Ascending aorta (tissue), 2 donors: ENCODE measurements around the gene GSTP1. TPM values are rescaled to one million over a fixed set of nuclear protein-coding genes. Genes with fewer than 3 reads are reported as not detected.
A peak's percentile ranks its signal among the peaks of the same experiment; 100 is the strongest.
"Not testable (repeated sequence)": the region's sequence is repeated elsewhere in the genome, so short reads cannot be mapped to it uniquely, and the experiment has no call there.

Source experiments
- DNase-seq, 2 donors: peaks; one replicate each; pipeline ENCODE4 v3.0.0-alpha.2; 2019; ENCODE audit warnings: low spot score in 2 of 2
- H3K27ac ChIP-seq, 2 donors: fragments of 200-600 bp; sonication (generic); one replicate each; pipeline ENCODE4 v1.5.1; 2016 to 2017; ENCODE audit warnings: mild to moderate bottlenecking in 1 of 2
- H3K27me3 ChIP-seq: fragments of 200-600 bp; sonication (generic); one replicate; pipeline ENCODE4 v1.5.1; 2017
- H3K36me3 ChIP-seq, 2 donors: fragments of 200-600 bp; sonication (generic); one replicate each; pipeline ENCODE4 v1.5.1; 2016
- H3K4me1 ChIP-seq, 2 donors: fragments of 200-600 bp; sonication (generic); one replicate each; pipeline ENCODE4 v1.5.1; 2016 to 2017; ENCODE audit warnings: mild to moderate bottlenecking in 1 of 2
- H3K4me3 ChIP-seq, 2 donors: fragments of 200-600 bp; sonication (generic); one replicate each; pipeline ENCODE4 v1.5.1; 2016 to 2017; ENCODE audit warnings: mild to moderate bottlenecking in 1 of 2
- H3K9me3 ChIP-seq, 2 donors: fragments of 200-600 bp; sonication (generic); one replicate each; pipeline ENCODE4 v1.5.1; 2016
- intact Hi-C: fragments of 100-400 bp; cut with DNase I; formaldehyde crosslinking; loops from one replicate; pipeline ENCODE4 v1.15.1; 2023
- total RNA-seq: library from RNA; depleted of rRNA; stranded (reverse); fragments of >200 nt; gene quantifications from one replicate; pipeline ENCODE4 v1.1.0, GENCODE V29; 2016
- TF ChIP-seq, protein P1 (sequence below), 3 experiments: fragments of 200-600 bp in 2 of 3; fragments of 450-650 bp in 1 of 3; sonication (generic) in 2 of 3; IDR thresholded peaks; one replicate each; pipeline ENCODE4 v1.5.1; 2016 to 2019; ENCODE audit warnings: antibody characterized with exemption in 3 of 3, mild to moderate bottlenecking in 1 of 3, moderate library complexity in 1 of 3

GSTP1 gene
- total RNA-seq, 1 donor from 2014 or later = 1,335 TPM

DNA sequence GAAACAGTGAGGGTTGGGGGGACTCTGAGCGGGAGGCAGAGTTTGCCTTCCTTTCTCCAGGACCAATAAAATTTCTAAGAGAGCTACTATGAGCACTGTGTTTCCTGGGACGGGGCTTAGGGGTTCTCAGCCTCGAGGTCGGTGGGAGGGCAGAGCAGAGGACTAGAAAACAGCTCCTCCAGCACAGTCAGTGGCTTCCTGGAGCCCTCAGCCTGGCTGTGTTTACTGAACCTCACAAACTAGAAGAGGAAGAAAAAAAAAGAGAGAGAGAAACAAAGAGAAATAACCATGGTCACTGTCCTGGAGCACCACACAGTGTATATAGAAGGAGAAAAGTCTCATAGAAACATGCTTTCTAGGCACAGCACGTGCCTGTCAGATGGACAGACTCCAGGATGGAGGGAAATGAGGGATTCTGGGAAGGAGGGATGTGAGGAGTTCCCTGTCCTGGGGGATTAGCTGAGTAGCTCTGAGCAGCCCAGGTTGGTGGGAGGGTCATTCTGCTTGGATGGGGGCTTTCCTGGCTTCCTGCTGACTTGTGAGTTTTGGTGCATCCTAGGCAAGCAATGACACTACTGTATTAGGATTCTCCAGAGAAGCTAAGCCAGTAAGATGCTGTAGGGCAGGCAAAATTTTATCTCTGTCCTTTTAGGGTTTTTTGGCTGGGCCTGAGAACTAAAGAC lies 3.1 kb downstream of the GSTP1 start:
- H3K27ac ChIP-seq = no peak overlapping the region
- DNase-seq = no peak
- no peaks in the 10 kb centered on the region for H3K27me3 ChIP-seq
- peaks cover 19 to 29% of the 10 kb centered on the region in 2 donors for H3K36me3 ChIP-seq
- peaks cover 11 to 17% of the 10 kb centered on the region in 2 donors for H3K4me1 ChIP-seq
- TF ChIP-seq, protein P1, sequence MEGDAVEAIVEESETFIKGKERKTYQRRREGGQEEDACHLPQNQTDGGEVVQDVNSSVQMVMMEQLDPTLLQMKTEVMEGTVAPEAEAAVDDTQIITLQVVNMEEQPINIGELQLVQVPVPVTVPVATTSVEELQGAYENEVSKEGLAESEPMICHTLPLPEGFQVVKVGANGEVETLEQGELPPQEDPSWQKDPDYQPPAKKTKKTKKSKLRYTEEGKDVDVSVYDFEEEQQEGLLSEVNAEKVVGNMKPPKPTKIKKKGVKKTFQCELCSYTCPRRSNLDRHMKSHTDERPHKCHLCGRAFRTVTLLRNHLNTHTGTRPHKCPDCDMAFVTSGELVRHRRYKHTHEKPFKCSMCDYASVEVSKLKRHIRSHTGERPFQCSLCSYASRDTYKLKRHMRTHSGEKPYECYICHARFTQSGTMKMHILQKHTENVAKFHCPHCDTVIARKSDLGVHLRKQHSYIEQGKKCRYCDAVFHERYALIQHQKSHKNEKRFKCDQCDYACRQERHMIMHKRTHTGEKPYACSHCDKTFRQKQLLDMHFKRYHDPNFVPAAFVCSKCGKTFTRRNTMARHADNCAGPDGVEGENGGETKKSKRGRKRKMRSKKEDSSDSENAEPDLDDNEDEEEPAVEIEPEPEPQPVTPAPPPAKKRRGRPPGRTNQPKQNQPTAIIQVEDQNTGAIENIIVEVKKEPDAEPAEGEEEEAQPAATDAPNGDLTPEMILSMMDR (IDR thresholded peaks at IDR 0.05) = no peak
- intact Hi-C loops = no loop called here
- H3K4me3 ChIP-seq = no peak overlapping the region
- no peaks in the 10 kb centered on the region for H3K9me3 ChIP-seq

DNA sequence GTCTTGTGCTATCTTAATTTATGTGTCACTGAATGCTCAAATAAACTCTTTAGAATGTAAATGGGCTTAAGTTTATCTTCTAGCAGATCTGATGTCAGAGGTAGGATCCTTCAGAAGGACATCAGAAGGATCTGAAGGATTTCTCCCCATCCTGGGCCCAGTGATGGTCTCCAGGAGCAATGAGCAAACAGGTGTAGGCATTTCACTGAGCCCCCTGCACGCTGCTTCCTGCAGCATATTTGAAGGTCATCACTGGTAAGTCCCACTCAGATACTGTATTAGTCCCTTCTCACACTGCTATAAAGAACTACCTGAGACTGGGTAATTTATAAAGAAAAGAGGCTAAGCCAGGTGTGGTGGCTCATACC lies 4.5 kb downstream of the GSTP1 start:
- Histone ChIP-seq H3K27me3 (no peaks in the 10 kb centered on the region), H3K36me3 (peaks cover 19 to 29% of the 10 kb centered on the region in 2 donors), H3K4me1 (peaks cover 11 to 15% of the 10 kb centered on the region in 2 donors), H3K9me3 (no peaks in the 10 kb centered on the region), H3K27ac (no peak overlapping the region), H3K4me3 (no peak overlapping the region)
- TF ChIP-seq, protein P1 (IDR thresholded peaks at IDR 0.05) = no peak
- DNase-seq = no peak
- intact Hi-C loops = no loop called here

DNA sequence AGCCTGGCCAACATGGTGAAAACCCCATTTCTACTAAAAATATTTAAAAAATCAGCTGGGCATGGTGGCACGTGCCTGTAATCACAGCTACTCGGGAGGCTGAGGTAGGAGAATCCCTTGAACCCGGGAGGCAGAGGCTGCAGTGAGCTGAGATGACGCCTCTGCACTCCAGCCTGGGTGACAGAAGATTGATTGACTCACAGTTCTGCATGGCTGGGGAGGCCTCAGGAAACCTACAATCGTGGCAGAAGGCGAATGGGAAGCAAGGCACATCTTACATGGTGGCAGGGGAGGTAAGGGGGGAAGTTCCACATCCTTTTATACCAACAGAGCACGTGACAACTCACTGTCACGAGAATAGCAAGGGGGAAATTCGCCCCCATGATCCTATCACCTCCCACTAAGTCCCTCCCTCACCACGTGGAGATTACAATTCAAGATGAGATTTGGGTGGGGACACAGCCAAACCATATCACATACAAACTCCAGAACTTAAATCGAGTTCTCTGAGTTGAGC lies 5.3 kb downstream of the GSTP1 start:
- intact Hi-C loops, H3K27me3 ChIP-seq, H3K9me3 ChIP-seq, DNase-seq, H3K4me3 ChIP-seq, H3K27ac ChIP-seq: not testable (repeated sequence)
- peaks cover 10 to 22% of the 10 kb centered on the region in 2 donors for H3K4me1 ChIP-seq
- H3K36me3 ChIP-seq = peaks cover 19 to 29% of the 10 kb centered on the region in 2 donors

- TF ChIP-seq, protein P1 (IDR thresholded peaks at IDR 0.05) = no peak
- H3K27me3 ChIP-seq = no peaks in the 10 kb centered on the region
- no peaks in the 10 kb centered on the region for H3K9me3 ChIP-seq
- H3K36me3 ChIP-seq = peaks cover 6 to 9% of the 10 kb centered on the region in 2 donors
- H3K27ac ChIP-seq = peak overlapping the region; percentile 74 to 84
- peaks cover 3 to 18% of the 10 kb centered on the region in 2 donors for H3K4me1 ChIP-seq
- DNase-seq = no peak
- intact Hi-C loops = no loop called here
- H3K4me3 ChIP-seq = no peak overlapping the region
Measured at GRCh38 chr11:67592880-67593564, 9.4 kb downstream of the GSTP1 start.

GRCh38 chr11:67593565-67593905 lies 9.9 kb downstream of the GSTP1 start:
- no peak overlapping the region for H3K4me3 ChIP-seq
- TF ChIP-seq, protein P1 (IDR thresholded peaks at IDR 0.05) = no peak
- intact Hi-C loops = no loop called here
- H3K27ac ChIP-seq = peak overlapping the region; percentile 74 to 84
- H3K27me3 ChIP-seq = no peaks in the 10 kb centered on the region
- no peak for DNase-seq
- peaks cover 5 to 6% of the 10 kb centered on the region in 2 donors for H3K36me3 ChIP-seq
- H3K9me3 ChIP-seq = no peaks in the 10 kb centered on the region
- peaks cover 3 to 18% of the 10 kb centered on the region in 2 donors for H3K4me1 ChIP-seq

- DNase-seq = no peak
- H3K27me3 ChIP-seq = no peaks in the 10 kb centered on the region
- peak overlapping the region; percentile 74 to 84 for H3K27ac ChIP-seq
Measured at GRCh38 chr11:67594480-67594879, 10.9 kb downstream of the GSTP1 start.

More at GRCh38 chr11:67594480-67594879, 10.9 kb downstream of the GSTP1 start:
- Histone ChIP-seq H3K36me3 (no peaks in the 10 kb centered on the region), H3K9me3 (no peaks in the 10 kb centered on the region), H3K4me3 (no peak overlapping the region), H3K4me1 (peaks cover 3 to 18% of the 10 kb centered on the region in 2 donors)
- intact Hi-C loops = no loop called here
- TF ChIP-seq, protein P1 (IDR thresholded peaks at IDR 0.05) = no peak
